Bronchial epithelial cell (primary cell): ENCODE data around the gene B4GAT1. TPM values are rescaled to one million over a fixed set of nuclear protein-coding genes. Genes with fewer than 3 reads are reported as not detected.
"Not testable (repeated sequence)": the region's sequence is repeated elsewhere in the genome, so short reads cannot be mapped to it uniquely, and the experiment has no call there.

Experiments
- DNase-seq: peaks from one replicate; pipeline ENCODE4 v3.0.0-alpha.2; 2010; ENCODE audit warnings: low read depth
- FAIRE-seq: peaks from 2 replicates; lab custom pipeline; 2011; peaks lifted over from hg19 to GRCh38; lab: Jason Lieb, UNC
- H3K27me3 ChIP-seq: 2 replicates; pipeline ENCODE4 v1.5.1; 2011; ENCODE audit warnings: low read length; ENCODE audit not compliant: control insufficient read depth, insufficient read depth
- H3K36me3 ChIP-seq: 2 replicates; pipeline ENCODE4 v1.5.1; 2011; ENCODE audit warnings: low read length; ENCODE audit not compliant: control insufficient read depth, insufficient read depth
- H3K4me3 ChIP-seq: 2 replicates; pipeline ENCODE4 v1.5.1; 2011; ENCODE audit warnings: mild to moderate bottlenecking, low read depth, low read length, control low read depth
- total RNA-seq: library from RNA; depleted of rRNA; stranded (reverse); fragments of >200 nt; gene quantifications from 2 replicates; pipeline ENCODE4 v1.2.1, GENCODE V29; 2014
- TF ChIP-seq, protein P1 (sequence below): IDR thresholded peaks from 2 replicates; pipeline ENCODE4 v1.5.1; 2011; ENCODE audit warnings: mild to moderate bottlenecking, moderate library complexity, low read length, control low read depth, inconsistent platforms; ENCODE audit not compliant: insufficient read depth, severe bottlenecking

The B4GAT1 gene
- 7.7 and 10.8 TPM in 2 replicates for total RNA-seq

DNA sequence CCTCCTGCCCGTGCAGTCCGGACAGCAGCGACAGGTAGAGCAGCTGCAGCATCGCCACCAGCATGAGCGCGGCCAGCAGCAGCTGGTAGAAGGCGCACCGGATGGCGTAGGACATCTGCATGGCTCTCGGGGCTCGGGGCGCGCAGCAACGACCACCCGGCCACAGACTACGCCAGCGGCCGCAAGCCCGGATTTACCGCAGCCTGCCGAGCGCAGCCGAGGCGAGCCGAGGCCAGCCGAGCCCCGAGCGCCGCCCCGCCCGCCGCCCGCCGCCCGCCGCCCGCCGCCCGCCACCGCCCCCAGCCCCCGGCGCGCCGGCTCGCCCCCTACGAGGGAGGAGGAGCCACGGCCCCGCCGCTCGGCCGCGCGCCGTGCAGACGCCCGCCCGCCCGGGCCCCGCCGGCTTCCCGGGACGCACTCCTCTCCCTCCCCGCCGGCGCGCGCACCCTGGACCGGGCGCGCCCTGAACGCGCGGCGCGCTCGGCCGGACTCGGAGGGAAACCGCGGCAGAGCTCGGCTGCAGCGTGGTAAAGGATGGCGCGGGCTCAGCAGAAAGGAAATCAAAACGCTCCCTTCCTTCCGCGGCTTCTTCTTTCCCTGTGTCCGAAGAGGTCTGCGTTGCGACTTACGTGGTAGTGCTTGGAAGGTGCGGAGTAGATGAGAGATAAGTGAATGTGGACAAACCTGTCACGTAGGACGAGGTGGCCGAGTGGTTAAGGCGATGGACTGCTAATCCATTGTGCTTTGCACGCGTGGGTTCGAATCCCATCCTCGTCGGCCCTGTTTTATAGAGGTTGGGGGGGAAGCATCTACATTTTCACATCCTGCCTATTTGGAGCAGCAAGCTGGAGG lies at the start of gene B4GAT1:
Gene B4GAT1 (minus strand): TSS at position 205 of the 852 bp plus-strand sequence. CDS start 84 bp downstream, at position 121.
- FAIRE-seq (no peak), DNase-seq (peak; percentile 87)
- TF ChIP-seq, protein P1, sequence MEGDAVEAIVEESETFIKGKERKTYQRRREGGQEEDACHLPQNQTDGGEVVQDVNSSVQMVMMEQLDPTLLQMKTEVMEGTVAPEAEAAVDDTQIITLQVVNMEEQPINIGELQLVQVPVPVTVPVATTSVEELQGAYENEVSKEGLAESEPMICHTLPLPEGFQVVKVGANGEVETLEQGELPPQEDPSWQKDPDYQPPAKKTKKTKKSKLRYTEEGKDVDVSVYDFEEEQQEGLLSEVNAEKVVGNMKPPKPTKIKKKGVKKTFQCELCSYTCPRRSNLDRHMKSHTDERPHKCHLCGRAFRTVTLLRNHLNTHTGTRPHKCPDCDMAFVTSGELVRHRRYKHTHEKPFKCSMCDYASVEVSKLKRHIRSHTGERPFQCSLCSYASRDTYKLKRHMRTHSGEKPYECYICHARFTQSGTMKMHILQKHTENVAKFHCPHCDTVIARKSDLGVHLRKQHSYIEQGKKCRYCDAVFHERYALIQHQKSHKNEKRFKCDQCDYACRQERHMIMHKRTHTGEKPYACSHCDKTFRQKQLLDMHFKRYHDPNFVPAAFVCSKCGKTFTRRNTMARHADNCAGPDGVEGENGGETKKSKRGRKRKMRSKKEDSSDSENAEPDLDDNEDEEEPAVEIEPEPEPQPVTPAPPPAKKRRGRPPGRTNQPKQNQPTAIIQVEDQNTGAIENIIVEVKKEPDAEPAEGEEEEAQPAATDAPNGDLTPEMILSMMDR = no peak
- Histone ChIP-seq H3K36me3 (peaks cover 4% of the 10 kb centered on the region), H3K4me3 (peak within 1 kb of the TSS; percentile 71), H3K27me3 (no peaks in the 10 kb centered on the region)

DNA sequence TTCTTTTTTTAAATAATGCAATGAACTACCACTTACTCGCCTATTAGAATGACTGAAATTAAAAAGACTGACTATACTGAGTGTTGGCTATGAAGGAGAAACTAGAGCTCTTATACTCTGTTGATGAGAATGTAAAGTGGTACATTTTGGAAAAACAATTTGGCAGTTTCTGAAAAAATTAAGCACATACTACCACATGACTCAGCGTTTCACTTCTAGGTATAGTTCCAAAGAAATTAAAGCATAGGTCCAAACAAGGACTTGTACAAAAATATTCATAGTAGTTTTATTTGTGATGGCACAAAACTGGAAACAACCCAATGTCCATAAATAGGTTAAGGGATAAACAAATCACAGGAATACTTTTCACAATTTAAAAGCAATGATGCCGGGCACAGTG lies 46.5 kb upstream of the B4GAT1 start:
- Histone ChIP-seq H3K4me3 (no peak overlapping the region), H3K36me3 (no peaks in the 10 kb centered on the region), H3K27me3 (peaks cover 2% of the 10 kb centered on the region)
- TF ChIP-seq, protein P1 = no peak
- FAIRE-seq (no peak), DNase-seq (no peak)

DNA sequence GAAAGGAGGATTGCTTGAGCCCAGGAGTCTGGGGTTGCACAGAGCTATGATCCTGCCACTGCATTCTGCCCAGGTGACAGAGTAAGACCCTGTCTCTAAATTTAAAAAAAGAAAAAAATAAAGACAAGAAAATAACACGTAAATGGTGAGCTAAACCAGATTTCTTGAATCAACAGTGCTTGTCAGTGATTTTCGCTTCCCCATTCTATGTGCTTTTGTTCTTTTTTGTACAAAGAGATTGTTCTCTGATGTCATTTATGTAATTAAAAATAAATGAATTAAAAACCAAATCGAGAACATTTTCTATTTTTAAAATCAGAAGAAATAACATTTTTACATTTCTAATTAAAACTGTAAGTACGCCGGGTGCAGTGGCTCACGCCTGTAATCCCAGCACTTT lies 43.9 kb upstream of the B4GAT1 start:
- TF ChIP-seq, protein P1 = no peak
- no peak for DNase-seq
- no peak for FAIRE-seq
- peaks cover 2% of the 10 kb centered on the region for H3K27me3 ChIP-seq
- H3K4me3 ChIP-seq = no peak overlapping the region
- H3K36me3 ChIP-seq = no peaks in the 10 kb centered on the region

DNA sequence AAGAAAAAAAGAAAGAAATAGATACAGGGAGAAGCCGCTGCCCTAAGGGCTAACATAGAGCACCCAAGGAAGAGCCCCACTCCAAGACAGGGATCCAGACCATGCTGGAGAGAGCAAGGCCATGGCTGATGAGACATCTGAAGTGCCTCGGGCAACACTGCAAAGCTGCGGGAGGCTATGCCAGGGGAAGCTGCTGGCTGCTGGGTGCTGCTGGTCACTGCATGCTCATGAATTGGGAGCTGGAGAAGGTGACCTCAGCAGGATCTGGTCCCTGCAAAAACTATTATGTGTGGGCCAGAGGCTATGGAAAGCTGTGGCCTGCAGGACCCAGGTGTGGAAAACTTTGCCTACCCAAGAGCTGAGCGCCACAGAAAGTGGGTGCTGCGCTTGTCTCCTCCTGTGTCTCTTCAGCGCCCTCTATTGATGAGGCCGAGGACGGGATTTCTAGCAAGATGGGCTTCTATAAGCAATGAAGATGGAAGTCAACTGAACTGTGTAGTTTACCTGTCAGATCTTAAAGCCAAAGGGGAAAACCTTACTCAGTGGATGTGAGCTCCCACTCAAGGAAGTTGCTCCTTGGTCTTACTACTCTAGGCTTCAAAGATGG lies 41.5 kb upstream of the B4GAT1 start:
- no peaks in the 10 kb centered on the region for H3K36me3 ChIP-seq
- no peak overlapping the region for H3K4me3 ChIP-seq
- peaks cover 2% of the 10 kb centered on the region for H3K27me3 ChIP-seq
- DNase-seq = peak; percentile 80
- FAIRE-seq = no peak
- TF ChIP-seq, protein P1 = peak; percentile 89

DNA sequence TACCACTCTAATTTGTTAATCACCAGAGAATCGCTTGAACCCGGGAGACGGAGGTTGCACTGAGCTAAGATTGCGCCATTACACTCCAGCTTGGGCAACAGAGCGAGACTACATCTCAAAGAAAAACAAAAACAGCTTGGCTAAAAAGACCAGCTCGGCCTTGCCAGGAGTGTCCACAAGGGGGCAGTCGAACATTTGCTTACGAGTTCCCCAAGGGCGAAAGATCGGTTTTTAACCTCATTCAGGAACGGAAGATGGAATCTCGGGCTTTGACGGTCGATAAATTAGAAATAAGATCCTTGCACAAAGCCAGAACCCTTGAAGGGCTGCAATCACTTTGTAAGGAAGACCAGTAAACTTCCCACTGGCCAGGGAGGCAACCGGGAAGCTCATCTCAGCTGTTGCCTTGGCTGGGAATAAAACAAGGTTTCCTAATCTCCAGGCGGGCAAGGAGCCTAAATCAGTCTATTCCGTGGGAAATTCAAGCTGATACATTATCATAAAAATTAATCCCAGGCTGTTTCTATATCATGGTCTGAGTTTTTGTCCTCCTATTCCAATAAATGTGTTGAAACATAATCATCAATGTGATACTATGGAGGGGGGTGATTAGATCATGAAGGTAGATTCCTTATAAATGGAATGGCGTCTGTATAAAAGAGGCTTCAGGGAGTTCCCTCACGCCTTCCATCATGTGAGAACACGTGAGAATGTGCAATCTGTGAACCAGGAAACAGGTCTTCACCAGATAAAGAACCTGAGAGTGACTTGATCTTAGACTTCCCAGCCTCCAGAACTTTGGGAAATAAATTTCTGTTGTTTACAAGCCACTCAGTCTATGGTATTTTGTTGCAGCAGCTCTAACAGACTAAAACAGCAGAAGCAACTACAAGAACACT lies 39.0 kb upstream of the B4GAT1 start:
- Histone ChIP-seq H3K4me3 (no peak overlapping the region), H3K36me3 (no peaks in the 10 kb centered on the region), H3K27me3 (no peaks in the 10 kb centered on the region)
- FAIRE-seq (peak; percentile 52), DNase-seq (peak; percentile 69)
- TF ChIP-seq, protein P1 = peak; percentile 94

DNA sequence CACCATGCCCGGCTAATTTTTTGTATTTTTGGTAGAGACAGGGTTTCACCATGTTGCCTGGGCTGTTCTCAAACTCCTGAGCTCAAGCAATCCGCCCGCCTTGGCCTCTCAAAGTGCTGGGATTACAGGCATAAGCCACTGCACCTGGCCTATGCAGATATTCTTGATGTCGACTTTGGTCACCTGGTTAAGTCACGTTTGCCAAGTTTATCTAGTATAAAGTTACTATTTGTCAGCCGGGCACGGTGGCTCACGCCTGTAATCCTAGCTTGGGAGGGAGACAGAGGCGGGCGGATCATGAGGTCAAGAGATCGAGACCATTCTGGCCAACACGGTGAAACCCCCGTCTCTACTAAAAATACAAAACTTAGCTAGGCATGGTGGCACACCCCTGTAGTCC lies 36.9 kb upstream of the B4GAT1 start:
- not testable (repeated sequence) for H3K4me3 ChIP-seq, H3K36me3 ChIP-seq, H3K27me3 ChIP-seq, FAIRE-seq, DNase-seq

DNA sequence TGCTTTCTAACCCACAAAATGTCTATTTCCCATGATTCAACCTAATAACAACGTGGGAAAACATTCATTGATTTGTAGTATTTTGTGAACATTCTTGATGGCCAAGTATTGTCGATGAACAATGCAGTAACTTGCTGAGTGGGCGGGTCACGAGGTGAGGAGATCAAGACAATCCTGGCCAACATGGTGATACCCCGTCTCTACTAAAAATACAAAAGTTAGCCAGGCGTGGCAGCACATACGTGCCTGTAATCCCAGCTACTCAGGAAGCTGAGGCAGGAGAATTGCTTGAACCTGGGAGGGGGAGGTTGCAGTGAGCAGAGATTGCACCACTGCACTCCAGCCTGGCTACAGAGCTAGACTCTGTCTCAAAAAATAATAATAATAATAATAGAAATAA lies 32.8 kb upstream of the B4GAT1 start:
- DNase-seq = peak; percentile 37

DNA sequence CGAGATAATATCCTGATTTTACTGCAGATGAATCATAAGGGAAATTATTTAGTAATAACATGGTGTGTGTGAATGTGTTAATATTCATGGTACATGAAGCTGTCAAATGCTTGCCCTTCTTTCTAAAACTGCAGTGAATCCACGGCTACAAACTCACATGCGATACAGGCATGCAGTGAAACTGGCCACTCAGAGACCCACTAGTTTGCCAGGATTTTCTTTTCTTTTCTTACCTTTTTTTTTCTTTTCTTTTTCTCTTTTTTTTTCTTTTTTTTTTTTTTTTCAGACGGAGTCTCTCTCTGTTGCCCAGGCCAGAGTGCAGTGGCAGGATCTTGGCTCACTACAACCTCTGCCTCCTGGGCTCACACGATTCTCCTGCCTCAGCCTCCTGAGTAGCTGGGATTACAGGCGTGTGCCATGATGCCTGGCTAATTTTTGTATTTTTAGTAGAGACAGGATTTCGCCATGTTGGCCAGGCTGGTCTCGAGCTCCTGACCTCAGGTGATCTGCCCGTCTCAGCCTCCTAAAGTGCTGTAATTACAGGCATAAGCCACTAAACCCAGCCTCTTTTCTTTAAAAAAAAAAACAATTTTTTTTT lies 26.4 kb upstream of the B4GAT1 start:
- not testable (repeated sequence) for H3K4me3 ChIP-seq, FAIRE-seq, H3K27me3 ChIP-seq, H3K36me3 ChIP-seq
- DNase-seq = peak; percentile 26

More for the DNA sequence above, 32.8 kb upstream of the B4GAT1 start:
- FAIRE-seq = peak; percentile 18
- not testable (repeated sequence) for H3K4me3 ChIP-seq, H3K27me3 ChIP-seq, H3K36me3 ChIP-seq
